Panc1 (cell line): ENCODE data around the gene ATRN. TPM values are rescaled to one million over a fixed set of nuclear protein-coding genes. Genes with fewer than 3 reads are reported as not detected.

Experiments used
- ATAC-seq: fragments of 200-7000 bp; cut with Tn5 transposase; 2 replicates; pipeline ENCODE4 v1.9.1; 2020; ENCODE audit warnings: mild to moderate bottlenecking, moderate library complexity
- BruUV-seq: library from RNA; stranded (reverse); fragments of 400-500 nt; replicated peaks from 2 replicates; lab custom pipeline; 2021; lab: Mats Ljungman, UMichigan
- CTCF ChIA-PET: fragments of 300-600 bp; sonication (Branson Sonifier 250); formaldehyde crosslinking; loops from one replicate; lab custom pipeline; 2022; ENCODE audit warnings: antibody characterized with exemption; lab: Charles Lee
- POLR2A ChIA-PET: fragments of 300-600 bp; sonication (Branson Sonifier 250); formaldehyde crosslinking; loops from one replicate; lab custom pipeline; 2022; ENCODE audit warnings: antibody characterized with exemption; lab: Charles Lee
- DNase-seq: peaks from one replicate; pipeline ENCODE4 v3.0.0-alpha.2; 2010; ENCODE audit warnings: low read depth, low spot score
- H3K27ac ChIP-seq: 2 replicates; pipeline ENCODE4 v1.5.1; 2011; ENCODE audit warnings: mild to moderate bottlenecking, low read length, inconsistent platforms
- H3K27me3 ChIP-seq: fragments of 200-500 bp; sonication (Bioruptor generic); 2 replicates; pipeline ENCODE4 v1.6.0; 2014; ENCODE audit warnings: low read length, inconsistent platforms; ENCODE audit not compliant: control insufficient read depth, insufficient read depth
- H3K36me3 ChIP-seq: fragments of 200-500 bp; sonication (Bioruptor generic); 2 replicates; pipeline ENCODE4 v1.5.1; 2014; ENCODE audit warnings: inconsistent platforms, mild to moderate bottlenecking, low read length, moderate library complexity; ENCODE audit not compliant: control insufficient read depth, insufficient read depth
- H3K4me1 ChIP-seq: 2 replicates; pipeline ENCODE4 v1.5.1; 2011; ENCODE audit warnings: inconsistent platforms, mild to moderate bottlenecking, low read length, moderate library complexity; ENCODE audit not compliant: control insufficient read depth, insufficient read depth
- H3K4me3 ChIP-seq, 2 experiments: 2 replicates each; pipeline ENCODE4 v1.5.1; 2011 to 2012; ENCODE audit warnings: low read depth in 2 of 2, low read length in 2 of 2, mild to moderate bottlenecking in 2 of 2, inconsistent platforms in 1 of 2, moderate library complexity in 1 of 2
- H3K9me3 ChIP-seq: fragments of 200-500 bp; sonication (Bioruptor generic); 2 replicates; pipeline ENCODE4 v1.5.1; 2014; ENCODE audit warnings: low read depth, mild to moderate bottlenecking, inconsistent platforms, low read length, moderate library complexity; ENCODE audit not compliant: control insufficient read depth, insufficient read depth
- CTCF ChIP-seq: fragments of 450-650 bp; IDR thresholded peaks from 2 replicates; pipeline ENCODE4 v1.5.1; 2017; ENCODE audit warnings: mild to moderate bottlenecking
- POLR2AphosphoS5 ChIP-seq: IDR thresholded peaks from 2 replicates; pipeline ENCODE4 v1.6.1; 2012; ENCODE audit warnings: mild to moderate bottlenecking, low read depth, low read length, moderate library complexity
- REST ChIP-seq, 2 experiments: IDR thresholded peaks; 2 replicates each; pipeline ENCODE4 v1.6.1; 2011 to 2012; ENCODE audit warnings: low read depth in 2 of 2, control low read depth in 1 of 2, low read length in 1 of 2, mild to moderate bottlenecking in 1 of 2, moderate library complexity in 1 of 2; ENCODE audit not compliant: insufficient read depth in 1 of 2
- SIN3A ChIP-seq: IDR thresholded peaks from 2 replicates; pipeline ENCODE4 v1.6.1; 2012; ENCODE audit warnings: low read depth, mild to moderate bottlenecking, low read length, moderate library complexity, borderline replicate concordance; ENCODE audit not compliant: insufficient read depth
- TCF7L2 ChIP-seq: IDR thresholded peaks from 2 replicates; pipeline ENCODE4 v1.6.1; 2011; ENCODE audit warnings: mild to moderate bottlenecking, low read depth, low read length, inconsistent platforms
- in situ Hi-C: cut with HindIII; loops from 2 replicates; pipeline ENCODE4 v1.10.0; 2016; ENCODE audit warnings: low sequenced_read_pairs, low pct_unique_long_range_greater_than_20kb
- intact Hi-C: fragments of 100-400 bp; cut with micrococcal nuclease; formaldehyde crosslinking; loops from one replicate; pipeline ENCODE4 v1.10.0; 2022; ENCODE audit not compliant: unreplicated experiment
- total RNA-seq: library from RNA; stranded (reverse); gene quantifications from one replicate; pipeline ENCODE4 v1.2.1, GENCODE V29; 2021; ENCODE audit not compliant: unreplicated experiment

ATRN gene
- total RNA-seq, 1 experiment from 2014 or later, result 33.8 TPM

GRCh38 chr20:3479759-3480615 lies 9.2 kb downstream of the ATRN start:
- Histone ChIP-seq H3K27me3 (no peaks in the 10 kb centered on the region), H3K9me3 (no peaks in the 10 kb centered on the region), H3K27ac (no peak overlapping the region), H3K4me3 (no peak overlapping the region), H3K36me3 (no peaks in the 10 kb centered on the region), H3K4me1 (peaks cover 3% of the 10 kb centered on the region; the same call in 1 of the 2 replicates)
- in situ Hi-C loops (no loop called here), intact Hi-C loops (no loop called here)
- ATAC-seq (no peak), DNase-seq (no peak)
- ChIA-PET CTCF (no interaction called here), POLR2A (no interaction called here)
- TF ChIP-seq POLR2AphosphoS5 (no peak), REST (IDR thresholded peaks at IDR 0.05; ENCODE audit: insufficient read depth in 1 of 2, low read depth in 2 of 2, low read length in 1 of 2) (no peak), TCF7L2 (no peak), CTCF (no peak)
- BruUV-seq, result no TSS peak

GRCh38 chr20:3483309-3483708 lies 12.5 kb downstream of the ATRN start:
- intact Hi-C loops, result no loop called here
- TF ChIP-seq POLR2AphosphoS5, result no peak
- no peak for TF ChIP-seq SIN3A
- TF ChIP-seq REST (IDR thresholded peaks at IDR 0.05; ENCODE audit: insufficient read depth in 1 of 2, low read depth in 2 of 2, low read length in 1 of 2), result no peak
- TF ChIP-seq CTCF, result no peak
- no peak for TF ChIP-seq TCF7L2
- no peak overlapping the region for H3K27ac ChIP-seq

More at GRCh38 chr20:3483309-3483708, 12.5 kb downstream of the ATRN start:
- Histone ChIP-seq H3K9me3 (peaks cover 13% of the 10 kb centered on the region; the same call in 1 of the 2 replicates), H3K4me1 (peaks cover 3% of the 10 kb centered on the region; the same call in 1 of the 2 replicates), H3K27me3 (no peaks in the 10 kb centered on the region), H3K36me3 (no peaks in the 10 kb centered on the region), H3K4me3 (no peak overlapping the region)
- ATAC-seq (no peak; the same call in 1 of the 2 replicates), DNase-seq (no peak)
- BruUV-seq, result no TSS peak
- ChIA-PET POLR2A (interaction anchor here (0.6 to 0.7 kb wide), 2 partner anchors 23 to 219 kb away, joined by 4 to 5 read pairs; no protein-coding TSS in a partner anchor), CTCF (no interaction called here)
- in situ Hi-C loops, result no loop called here
